Nephron (organoid): ENCODE data around the gene ACAD10.
A peak's percentile ranks its signal among the peaks of the same experiment; 100 is the strongest.

ENCODE experiments used
- H3K27ac Mint-ChIP-seq, 3 experiments: 2 replicates each; pipeline ENCODE4 v1.8.0; 2020; ENCODE audit warnings: mixed read lengths in 3 of 3, mild to moderate bottlenecking in 2 of 3, moderate library complexity in 1 of 3
- H3K27me3 Mint-ChIP-seq: 2 replicates; pipeline ENCODE4 v1.8.0; 2021; ENCODE audit warnings: low read depth, mild to moderate bottlenecking, moderate library complexity, mixed read lengths
- H3K36me3 Mint-ChIP-seq: 2 replicates; pipeline ENCODE4 v1.8.0; 2020; ENCODE audit warnings: low read depth, mixed read lengths
- H3K4me1 Mint-ChIP-seq: 2 replicates; pipeline ENCODE4 v1.8.0; 2020; ENCODE audit warnings: mixed read lengths
- H3K4me3 Mint-ChIP-seq, 3 experiments: 2 replicates each; pipeline ENCODE4 v1.8.0; 2020; ENCODE audit warnings: mild to moderate bottlenecking in 3 of 3, mixed read lengths in 3 of 3, moderate library complexity in 2 of 3
- H3K9me3 Mint-ChIP-seq: 2 replicates; pipeline ENCODE4 v1.8.0; 2020; ENCODE audit warnings: mixed read lengths
- TF ChIP-seq, protein P1 (sequence below), 3 experiments: fragments of 200-600 bp; sonication (generic); IDR thresholded peaks; one replicate each; pipeline ENCODE4 v1.5.0; 2021; ENCODE audit warnings: antibody characterized with exemption in 3 of 3; ENCODE audit not compliant: unreplicated experiment in 3 of 3

ACAD10 gene

GRCh38 chr12:111768159-111768895 is 82.5 kb downstream of the ACAD10 start:
- H3K27ac Mint-ChIP-seq: peak overlapping the region in 2 of 3 experiments; percentile 22 to 35

GRCh38 chr12:111769599-111769998 is 83.7 kb downstream of the ACAD10 start:
- Mint-ChIP-seq H3K4me1 (peaks cover 35% of the 10 kb centered on the region), H3K4me3 (no peak overlapping the region), H3K27ac (no peak overlapping the region), H3K27me3 (peaks cover 12% of the 10 kb centered on the region), H3K36me3 (no peaks in the 10 kb centered on the region), H3K9me3 (no peaks in the 10 kb centered on the region)
- TF ChIP-seq, protein P1, sequence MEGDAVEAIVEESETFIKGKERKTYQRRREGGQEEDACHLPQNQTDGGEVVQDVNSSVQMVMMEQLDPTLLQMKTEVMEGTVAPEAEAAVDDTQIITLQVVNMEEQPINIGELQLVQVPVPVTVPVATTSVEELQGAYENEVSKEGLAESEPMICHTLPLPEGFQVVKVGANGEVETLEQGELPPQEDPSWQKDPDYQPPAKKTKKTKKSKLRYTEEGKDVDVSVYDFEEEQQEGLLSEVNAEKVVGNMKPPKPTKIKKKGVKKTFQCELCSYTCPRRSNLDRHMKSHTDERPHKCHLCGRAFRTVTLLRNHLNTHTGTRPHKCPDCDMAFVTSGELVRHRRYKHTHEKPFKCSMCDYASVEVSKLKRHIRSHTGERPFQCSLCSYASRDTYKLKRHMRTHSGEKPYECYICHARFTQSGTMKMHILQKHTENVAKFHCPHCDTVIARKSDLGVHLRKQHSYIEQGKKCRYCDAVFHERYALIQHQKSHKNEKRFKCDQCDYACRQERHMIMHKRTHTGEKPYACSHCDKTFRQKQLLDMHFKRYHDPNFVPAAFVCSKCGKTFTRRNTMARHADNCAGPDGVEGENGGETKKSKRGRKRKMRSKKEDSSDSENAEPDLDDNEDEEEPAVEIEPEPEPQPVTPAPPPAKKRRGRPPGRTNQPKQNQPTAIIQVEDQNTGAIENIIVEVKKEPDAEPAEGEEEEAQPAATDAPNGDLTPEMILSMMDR (IDR thresholded peaks at IDR 0.05; ENCODE audit: unreplicated experiment in 3 of 3): no peak

More at GRCh38 chr12:111768159-111768895, 82.5 kb downstream of the ACAD10 start:
- Mint-ChIP-seq H3K9me3 (no peaks in the 10 kb centered on the region), H3K27me3 (peaks cover 22% of the 10 kb centered on the region), H3K36me3 (no peaks in the 10 kb centered on the region), H3K4me3 (peak overlapping the region; percentile 94 to 97 (median 94)), H3K4me1 (peaks cover 24% of the 10 kb centered on the region)
- TF ChIP-seq, protein P1 (IDR thresholded peaks at IDR 0.05; ENCODE audit: unreplicated experiment in 3 of 3): no peak

GRCh38 chr12:111773801-111774551 is 88.1 kb downstream of the ACAD10 start:
- Mint-ChIP-seq H3K27me3 (no peaks in the 10 kb centered on the region), H3K36me3 (peaks cover 8% of the 10 kb centered on the region), H3K9me3 (no peaks in the 10 kb centered on the region), H3K4me3 (peak overlapping the region in 1 of 3 experiments; percentile 28), H3K27ac (peak overlapping the region; percentile 99 to 100 (median 99)), H3K4me1 (peaks cover 40% of the 10 kb centered on the region)
- TF ChIP-seq, protein P1 (IDR thresholded peaks at IDR 0.05; ENCODE audit: unreplicated experiment in 3 of 3): no peak

GRCh38 chr12:111775205-111776193 is 89.6 kb downstream of the ACAD10 start:
- H3K4me3 Mint-ChIP-seq: peak overlapping the region; percentile 69 to 79 (median 71)
- H3K27me3 Mint-ChIP-seq: no peaks in the 10 kb centered on the region

GRCh38 chr12:111776836-111777344 is 91.0 kb downstream of the ACAD10 start:
- H3K27ac Mint-ChIP-seq: peak overlapping the region; percentile 92 to 100 (median 95)
- peaks cover 25% of the 10 kb centered on the region for H3K36me3 Mint-ChIP-seq
- peaks cover 35% of the 10 kb centered on the region for H3K4me1 Mint-ChIP-seq
- H3K4me3 Mint-ChIP-seq: no peak overlapping the region
- no peaks in the 10 kb centered on the region for H3K27me3 Mint-ChIP-seq
- TF ChIP-seq, protein P1 (IDR thresholded peaks at IDR 0.05; ENCODE audit: unreplicated experiment in 3 of 3): no peak
- H3K9me3 Mint-ChIP-seq: peaks cover 6% of the 10 kb centered on the region

More at GRCh38 chr12:111775205-111776193, 89.6 kb downstream of the ACAD10 start:
- TF ChIP-seq, protein P1 (IDR thresholded peaks at IDR 0.05; ENCODE audit: unreplicated experiment in 3 of 3): no peak
- Mint-ChIP-seq H3K36me3 (peaks cover 13% of the 10 kb centered on the region), H3K27ac (peak overlapping the region; percentile 99 to 100 (median 99)), H3K4me1 (peaks cover 40% of the 10 kb centered on the region), H3K9me3 (peaks cover 3% of the 10 kb centered on the region)
